ENCODE results near the gene VPS51.
"Not testable (repeated sequence)": the region's sequence is repeated elsewhere in the genome, so short reads cannot be mapped to it uniquely, and the experiment has no call there.

Gene VPS51

GRCh38 chr11:65136515-65137096, 40.6 kb downstream of the VPS51 start:
- FAIRE-seq: no peak

- no peak for FAIRE-seq
Measured at GRCh38 chr11:65141896-65142494, 46.0 kb downstream of the VPS51 start.

GRCh38 chr11:65147352-65148075, 51.5 kb downstream of the VPS51 start:
- FAIRE-seq: no peak

- FAIRE-seq: no peak
Measured at GRCh38 chr11:65148657-65149056, 52.6 kb downstream of the VPS51 start.

- not testable (repeated sequence) for FAIRE-seq
Measured at GRCh38 chr11:65150131-65150508, 54.1 kb downstream of the VPS51 start.

GRCh38 chr11:65150509-65151299, 54.7 kb downstream of the VPS51 start:
- no peak for FAIRE-seq

- FAIRE-seq: no peak
Measured at GRCh38 chr11:65151331-65151899, 55.4 kb downstream of the VPS51 start.

- no peak for FAIRE-seq
Measured at GRCh38 chr11:65152122-65152521, 56.1 kb downstream of the VPS51 start.

- no peak for FAIRE-seq
Measured at GRCh38 chr11:65156256-65156655, 60.2 kb downstream of the VPS51 start.

- FAIRE-seq: no peak
Measured at GRCh38 chr11:65156926-65157325, 60.9 kb downstream of the VPS51 start.

GRCh38 chr11:65157336-65157735, 61.3 kb downstream of the VPS51 start:
- no peak for FAIRE-seq

- FAIRE-seq: no peak
Measured at GRCh38 chr11:65159012-65159411, 63.0 kb downstream of the VPS51 start.

GRCh38 chr11:65160643-65161042, 64.6 kb downstream of the VPS51 start:
- FAIRE-seq: no peak

Measured in islet of Langerhans (tissue), 1 donor.